Type B pancreatic cell (in vitro differentiated cells): ENCODE results near the gene WNT8B. TPM values are rescaled to one million over a fixed set of nuclear protein-coding genes. Genes with fewer than 3 reads are reported as not detected.
A peak's percentile ranks its signal among the peaks of the same experiment; 100 is the strongest.

Source experiments
- DNase-seq: peaks from one replicate; pipeline ENCODE4 v3.0.0; 2021; ENCODE audit warnings: mixed read lengths; ENCODE audit not compliant: unreplicated experiment; ENCODE audit errors: extremely low spot score
- H3K27ac Mint-ChIP-seq: 2 replicates; pipeline ENCODE4 v1.8.0; 2021; ENCODE audit warnings: mild to moderate bottlenecking, mixed read lengths
- H3K27me3 Mint-ChIP-seq: 2 replicates; pipeline ENCODE4 v1.8.0; 2021; ENCODE audit warnings: mixed read lengths
- H3K36me3 Mint-ChIP-seq: 2 replicates; pipeline ENCODE4 v1.8.0; 2021; ENCODE audit warnings: mixed read lengths
- H3K4me1 Mint-ChIP-seq: one replicate; pipeline ENCODE4 v1.8.0; 2021; ENCODE audit warnings: mixed read lengths; ENCODE audit not compliant: unreplicated experiment
- H3K4me3 Mint-ChIP-seq: 2 replicates; pipeline ENCODE4 v1.8.0; 2021; ENCODE audit warnings: mild to moderate bottlenecking, mixed read lengths
- H3K9me3 Mint-ChIP-seq: 2 replicates; pipeline ENCODE4 v1.8.0; 2021; ENCODE audit warnings: mixed read lengths
- CTCF ChIP-seq: fragments of 200-600 bp; sonication (generic); conservative IDR thresholded peaks from 2 replicates; pipeline ENCODE4 v1.5.0; 2021; ENCODE audit warnings: antibody characterized with exemption, mild to moderate bottlenecking
- total RNA-seq: library from RNA; stranded (reverse); gene quantifications from 2 replicates; pipeline ENCODE4 v1.2.1, GENCODE V29; 2021; ENCODE audit warnings: low replicate concordance

Gene WNT8B
- total RNA-seq, 1 donor from 2014 or later = 0.68 TPM

GRCh38 chr10:100479037-100479436 lies 16.2 kb downstream of the WNT8B start:
- H3K36me3 Mint-ChIP-seq = no peaks in the 10 kb centered on the region
- TF ChIP-seq CTCF = no peak

DNA sequence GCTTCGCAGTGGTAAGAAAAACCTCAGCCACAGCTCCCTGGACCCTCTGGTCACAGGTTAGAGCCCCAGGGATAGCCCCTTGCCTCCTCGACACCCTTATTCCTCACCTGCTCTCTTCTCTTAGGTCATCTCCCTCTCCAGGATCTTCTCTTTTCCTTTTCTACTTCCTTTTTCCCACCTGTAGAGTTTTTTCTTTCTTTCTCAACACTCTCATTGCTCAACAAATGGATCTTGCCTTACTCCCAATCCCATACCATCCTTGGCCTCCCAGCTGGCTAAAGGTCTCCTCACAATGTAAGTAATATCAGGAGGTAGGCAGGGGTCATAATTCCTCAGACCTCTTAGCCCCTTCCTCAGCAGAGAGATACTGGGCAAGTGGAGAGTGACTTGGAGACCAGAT lies 17.2 kb downstream of the WNT8B start:
- peaks cover 67% of the 10 kb centered on the region for H3K27me3 Mint-ChIP-seq
- peaks cover 10% of the 10 kb centered on the region for H3K4me1 Mint-ChIP-seq
- H3K4me3 Mint-ChIP-seq = no peak overlapping the region
- no peaks in the 10 kb centered on the region for H3K36me3 Mint-ChIP-seq
- H3K27ac Mint-ChIP-seq = no peak overlapping the region
- no peak for TF ChIP-seq CTCF
- no peak for DNase-seq
- peaks cover 4% of the 10 kb centered on the region for H3K9me3 Mint-ChIP-seq

More at GRCh38 chr10:100479037-100479436, 16.2 kb downstream of the WNT8B start:
- no peak for DNase-seq
- Mint-ChIP-seq H3K4me3 (no peak overlapping the region), H3K27ac (no peak overlapping the region), H3K4me1 (peaks cover 10% of the 10 kb centered on the region), H3K27me3 (peaks cover 62% of the 10 kb centered on the region), H3K9me3 (peaks cover 4% of the 10 kb centered on the region)

DNA sequence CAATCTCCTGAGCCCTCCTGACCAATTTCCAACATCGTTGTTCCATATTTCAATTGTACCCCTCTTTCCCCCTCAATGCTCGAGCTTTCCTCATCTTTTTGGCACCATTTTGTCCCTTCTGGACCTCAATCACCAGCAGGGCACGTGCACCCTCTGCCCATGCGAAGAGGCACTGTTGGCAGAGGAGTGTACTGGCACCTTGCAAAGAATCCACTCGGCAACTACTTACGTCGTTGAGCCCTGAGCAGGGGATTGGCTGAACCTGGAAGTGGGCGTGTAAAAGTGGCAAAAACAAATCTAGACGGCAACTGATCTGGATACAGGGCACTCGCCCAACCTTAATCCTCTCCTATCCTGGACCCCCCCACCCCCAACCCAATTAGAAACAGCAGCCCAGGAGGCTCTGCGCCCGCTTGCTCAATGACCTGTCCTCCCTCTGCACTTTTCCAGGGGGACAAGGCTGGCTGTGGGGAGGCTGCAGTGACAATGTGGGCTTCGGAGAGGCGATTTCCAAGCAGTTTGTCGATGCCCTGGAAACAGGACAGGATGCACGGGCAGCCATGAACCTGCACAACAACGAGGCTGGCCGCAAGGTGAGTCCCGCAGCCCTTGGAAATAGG lies 18.8 kb downstream of the WNT8B start:
- peaks cover under 1% of the 10 kb centered on the region for H3K36me3 Mint-ChIP-seq
- H3K4me3 Mint-ChIP-seq = peak overlapping the region; percentile 87
- peaks cover 80% of the 10 kb centered on the region for H3K27me3 Mint-ChIP-seq
- peak overlapping the region; percentile 30 for H3K27ac Mint-ChIP-seq
- TF ChIP-seq CTCF = no peak
- peaks cover 19% of the 10 kb centered on the region for H3K4me1 Mint-ChIP-seq
- peaks cover 4% of the 10 kb centered on the region for H3K9me3 Mint-ChIP-seq
- DNase-seq = peak; percentile 85

DNA sequence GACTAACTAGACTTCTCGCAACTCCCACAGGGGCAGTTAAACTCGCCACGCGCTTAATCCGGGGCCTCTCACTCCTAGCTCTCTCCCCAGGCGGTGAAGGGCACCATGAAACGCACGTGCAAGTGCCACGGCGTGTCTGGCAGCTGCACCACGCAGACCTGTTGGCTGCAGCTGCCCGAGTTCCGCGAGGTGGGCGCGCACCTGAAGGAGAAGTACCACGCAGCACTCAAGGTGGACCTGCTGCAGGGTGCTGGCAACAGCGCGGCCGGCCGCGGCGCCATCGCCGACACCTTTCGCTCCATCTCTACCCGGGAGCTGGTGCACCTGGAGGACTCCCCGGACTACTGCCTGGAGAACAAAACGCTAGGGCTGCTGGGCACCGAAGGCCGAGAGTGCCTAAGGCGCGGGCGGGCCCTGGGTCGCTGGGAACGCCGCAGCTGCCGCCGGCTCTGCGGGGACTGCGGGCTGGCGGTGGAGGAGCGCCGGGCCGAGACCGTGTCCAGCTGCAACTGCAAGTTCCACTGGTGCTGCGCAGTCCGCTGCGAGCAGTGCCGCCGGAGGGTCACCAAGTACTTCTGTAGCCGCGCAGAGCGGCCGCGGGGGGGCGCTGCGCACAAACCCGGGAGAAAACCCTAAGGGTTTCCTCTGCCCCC lies 19.5 kb downstream of the WNT8B start:
- DNase-seq = peak; percentile 77
- Mint-ChIP-seq H3K4me3 (peak overlapping the region; percentile 87), H3K27ac (no peak overlapping the region), H3K36me3 (peaks cover 8% of the 10 kb centered on the region), H3K4me1 (peaks cover 19% of the 10 kb centered on the region), H3K9me3 (peaks cover 4% of the 10 kb centered on the region), H3K27me3 (peaks cover 84% of the 10 kb centered on the region)
- TF ChIP-seq CTCF = peak; percentile 98

DNA sequence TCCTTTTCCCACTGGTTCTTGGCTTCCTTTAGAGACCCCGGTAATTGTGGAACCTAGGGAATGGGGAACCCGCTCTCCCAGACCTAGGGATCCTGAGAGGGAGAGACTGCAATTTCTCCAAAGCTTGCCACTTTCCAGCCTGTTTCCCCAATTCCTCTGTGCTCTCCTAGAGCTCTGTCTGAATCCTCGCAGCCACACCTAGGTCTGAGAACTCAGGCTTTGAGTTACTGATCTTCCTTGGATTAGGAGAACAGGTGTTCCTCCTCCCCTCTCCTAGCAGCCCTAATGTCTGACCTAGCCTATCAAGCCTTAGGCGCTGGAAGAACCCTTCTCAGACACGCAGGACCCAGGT lies 20.0 kb downstream of the WNT8B start:
- Mint-ChIP-seq H3K27ac (no peak overlapping the region), H3K4me1 (peaks cover 19% of the 10 kb centered on the region), H3K27me3 (peaks cover 84% of the 10 kb centered on the region), H3K4me3 (peak overlapping the region; percentile 87), H3K36me3 (peaks cover 8% of the 10 kb centered on the region), H3K9me3 (peaks cover 4% of the 10 kb centered on the region)
- TF ChIP-seq CTCF = no peak
- DNase-seq = no peak
